ENCODE data around the gene STK38L. TPM values are rescaled to one million over a fixed set of nuclear protein-coding genes. Genes with fewer than 3 reads are reported as not detected.

Gene STK38L
- total RNA-seq (2022; extraction: Qiagen RNA extraction), result 10.6 to 12.0 TPM (median 11.8 TPM) in 5 replicates

DNA sequence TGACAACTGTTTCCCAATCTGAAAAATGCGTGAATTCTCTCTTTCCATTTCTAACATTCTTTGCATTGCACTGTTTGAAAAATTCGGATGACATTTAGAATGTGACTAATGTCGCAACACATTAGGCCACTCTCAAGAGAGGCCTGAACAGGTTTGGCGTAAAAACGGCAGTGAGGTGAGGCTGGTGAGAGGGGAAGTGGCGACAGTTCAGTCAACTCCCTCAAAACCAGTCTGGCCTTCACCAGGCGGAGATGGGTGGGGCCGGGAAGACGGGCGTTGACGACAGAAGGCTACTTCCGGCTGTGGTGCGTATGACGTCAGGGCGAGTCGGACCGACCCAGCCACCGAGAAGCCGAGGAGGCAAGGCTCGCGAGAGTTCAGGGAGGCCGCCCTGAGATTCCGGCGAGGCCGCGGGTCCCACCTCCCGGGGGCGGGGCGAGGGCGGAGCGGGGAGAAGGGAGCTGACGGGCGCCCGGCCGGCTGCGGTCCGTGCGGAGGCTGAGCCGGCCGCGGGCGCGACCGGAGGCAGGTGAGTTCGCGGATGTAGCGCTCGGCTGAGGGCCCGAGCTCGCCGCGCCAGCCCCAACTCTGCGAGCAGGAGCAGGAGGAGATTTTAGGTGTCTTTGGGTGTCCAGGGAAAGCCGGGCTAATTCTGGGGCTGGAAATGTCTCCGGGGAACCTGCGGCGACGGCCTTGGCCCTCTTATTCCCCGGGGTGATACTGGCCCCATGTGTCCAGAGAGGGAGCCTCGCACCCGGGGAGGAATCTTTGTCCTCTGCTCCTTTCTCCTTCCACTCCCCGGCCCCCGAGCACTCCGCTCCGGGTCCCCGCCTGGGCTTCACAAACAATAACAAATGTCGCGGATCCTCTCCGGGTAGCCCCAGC lies at the start of gene STK38L:
Gene STK38L, plus strand, starts transcription at position 483 of the 885 bp plus-strand sequence. CDS start 53,435 bp downstream, outside the sequence.

DNA sequence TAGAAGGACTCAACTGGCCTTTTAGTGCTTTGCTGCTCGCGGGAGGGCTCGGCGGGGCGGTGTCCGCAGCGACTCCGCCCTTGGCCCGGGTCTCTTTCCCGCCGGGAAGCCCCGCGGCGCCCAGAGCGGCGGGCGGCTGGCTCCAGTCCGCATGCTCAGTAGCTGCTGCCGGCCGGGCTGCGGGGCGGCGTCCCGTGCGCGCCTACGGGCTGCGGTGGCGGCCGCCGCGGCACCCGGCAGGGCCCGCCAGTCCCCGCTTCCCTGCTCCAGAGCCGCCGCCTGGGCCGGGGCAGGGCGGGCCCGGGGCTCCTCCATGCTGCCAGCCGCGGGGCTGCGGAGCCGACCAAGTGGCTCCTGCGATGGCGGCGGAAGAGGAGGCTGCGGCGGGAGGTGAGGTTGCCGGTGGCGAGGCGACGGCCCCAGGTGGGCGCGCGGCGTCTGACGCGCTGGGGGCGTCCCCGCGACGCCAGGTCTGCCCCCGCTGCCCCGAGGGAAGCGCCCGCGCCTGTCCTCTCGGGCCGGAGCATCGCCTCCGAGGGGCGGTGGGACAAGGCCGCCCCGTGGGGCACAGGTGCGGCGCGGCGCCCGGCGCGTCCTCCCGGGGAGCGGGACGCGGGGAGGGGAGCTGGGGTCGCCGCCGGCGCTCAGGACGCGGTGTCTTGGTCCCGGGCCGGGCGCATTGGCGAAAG lies 88.8 kb downstream of the STK38L start, which contains the start of gene BMAL2:
Gene BMAL2, plus strand, starts transcription at position 123 of the 689 bp plus-strand sequence. Its CDS starts 237 bp downstream, at position 360.

Other genes with a start within 250 kb of the STK38L start
- 71.0 to 79.1 TPM (median 74.5 TPM) in 5 replicates for gene TM7SF3, start 229.9 kb upstream of the STK38L start, total RNA-seq (2022; extraction: Qiagen RNA extraction)
- gene MED21, start 221.7 kb upstream of the STK38L start, total RNA-seq (2022; extraction: Qiagen RNA extraction), result 26.9 to 34.1 TPM (median 28.4 TPM) in 5 replicates
- not detected in 5 replicates for gene C12orf71, start 161.7 kb upstream of the STK38L start, total RNA-seq (2022; extraction: Qiagen RNA extraction)
- 17.4 to 25.1 TPM (median 20.4 TPM) in 5 replicates for gene BMAL2, start 88.5 kb downstream of the STK38L start, total RNA-seq (2022; extraction: Qiagen RNA extraction)
- gene SMCO2, start 202.4 kb downstream of the STK38L start, total RNA-seq (2022; extraction: Qiagen RNA extraction), result 0.10 to 0.34 TPM (median 0.25 TPM) in 4 of 5 replicates, not detected in the other

All from A549 treated with CORT108297 at 1 μM for 4 hours (cell line).